A172 (cell line): ENCODE measurements around the gene FAM229A. TPM values are rescaled to one million over a fixed set of nuclear protein-coding genes. Genes with fewer than 3 reads are reported as not detected.

Experiments used
- DNase-seq: peaks from one replicate; pipeline ENCODE4 v3.0.0-alpha.2; 2015; ENCODE audit warnings: low spot score
- total RNA-seq: library from RNA; depleted of rRNA; stranded (reverse); fragments of >200 nt; shearing (Covaris generic); gene quantifications from 2 replicates; pipeline ENCODE4 v1.2.3, GENCODE V29; 2014; rRNA removed

The FAM229A gene
- total RNA-seq, 1 experiment from 2014 or later = 0.45 TPM

DNA sequence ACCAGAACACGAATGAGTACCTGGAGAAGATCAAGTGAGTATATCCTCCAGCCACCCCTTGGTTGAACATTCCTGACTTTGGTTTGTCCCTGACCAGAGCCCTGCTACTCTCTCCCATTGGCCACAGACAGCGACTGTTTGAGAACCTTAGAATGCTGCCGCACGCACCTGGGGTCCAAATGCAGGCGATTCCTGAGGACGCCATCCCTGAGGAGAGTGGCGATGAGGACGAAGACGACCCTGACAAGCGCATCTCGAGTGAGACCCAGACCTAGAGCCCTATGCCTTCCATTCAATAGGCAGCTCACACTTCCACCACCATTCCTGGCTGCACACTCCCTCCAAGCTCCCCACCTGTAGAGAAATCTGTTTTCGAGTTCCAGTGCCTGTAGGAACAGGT lies 30.7 kb downstream of the FAM229A start:
- no peak for DNase-seq

- DNase-seq = no peak
Observed at GRCh38 chr1:32330558-32331151, 31.6 kb downstream of the FAM229A start.

DNA sequence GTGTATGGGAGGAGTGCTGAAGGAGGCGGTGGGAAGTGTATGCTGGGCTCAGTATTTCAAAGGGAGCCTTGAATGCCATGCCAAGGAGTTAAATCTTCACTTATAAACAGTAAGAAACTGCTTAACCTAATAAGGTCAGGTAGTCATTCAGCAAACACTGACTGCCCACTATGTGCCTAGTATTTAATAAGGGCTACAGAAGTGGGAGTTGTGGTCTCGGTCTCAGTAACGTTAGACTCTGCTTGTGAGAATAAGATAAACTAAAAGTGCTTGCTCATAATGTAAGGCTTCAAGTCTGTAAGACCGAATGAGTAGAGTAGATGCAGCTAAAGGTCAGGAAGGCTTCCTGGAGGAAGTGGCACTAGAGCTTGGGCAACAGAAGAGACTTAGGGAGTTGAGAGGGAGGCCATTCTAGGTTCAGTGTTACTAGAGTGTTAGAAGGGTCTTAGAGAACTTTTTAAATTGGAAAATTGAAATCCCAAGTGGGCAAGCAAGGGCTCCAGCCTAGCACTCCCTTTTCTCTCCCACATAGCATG lies 32.3 kb downstream of the FAM229A start:
- DNase-seq = no peak

GRCh38 chr1:32327204-32327603 lies 35.1 kb downstream of the FAM229A start:
- DNase-seq = no peak

DNA sequence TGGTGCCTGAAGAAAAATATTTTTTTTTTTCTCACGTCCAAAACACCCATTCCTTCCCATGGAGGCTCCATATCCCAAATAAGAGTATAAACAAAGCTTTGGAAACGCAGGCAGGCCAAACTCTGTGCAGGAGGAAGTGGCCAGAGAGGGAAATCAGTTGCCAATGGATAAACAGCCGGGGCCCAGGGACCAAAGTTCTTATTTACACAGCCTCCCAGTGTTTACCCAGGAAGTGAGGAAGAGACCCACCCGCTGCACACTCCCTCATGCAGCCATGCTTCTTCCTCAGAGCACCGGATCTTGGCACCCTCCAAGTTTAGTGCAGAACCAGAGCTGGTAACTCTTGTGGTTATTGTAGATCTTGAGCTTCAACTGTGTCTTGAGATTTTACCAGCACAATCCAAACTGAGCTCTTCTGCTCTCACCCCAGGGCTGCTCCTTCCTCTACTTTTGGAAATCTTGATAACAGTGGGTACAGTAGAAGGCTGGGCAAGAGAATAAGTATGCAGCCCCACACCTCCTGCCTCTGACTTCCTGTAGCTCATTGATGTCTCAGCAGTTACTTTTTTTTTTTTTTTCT lies 40.5 kb downstream of the FAM229A start:
- DNase-seq = no peak

DNA sequence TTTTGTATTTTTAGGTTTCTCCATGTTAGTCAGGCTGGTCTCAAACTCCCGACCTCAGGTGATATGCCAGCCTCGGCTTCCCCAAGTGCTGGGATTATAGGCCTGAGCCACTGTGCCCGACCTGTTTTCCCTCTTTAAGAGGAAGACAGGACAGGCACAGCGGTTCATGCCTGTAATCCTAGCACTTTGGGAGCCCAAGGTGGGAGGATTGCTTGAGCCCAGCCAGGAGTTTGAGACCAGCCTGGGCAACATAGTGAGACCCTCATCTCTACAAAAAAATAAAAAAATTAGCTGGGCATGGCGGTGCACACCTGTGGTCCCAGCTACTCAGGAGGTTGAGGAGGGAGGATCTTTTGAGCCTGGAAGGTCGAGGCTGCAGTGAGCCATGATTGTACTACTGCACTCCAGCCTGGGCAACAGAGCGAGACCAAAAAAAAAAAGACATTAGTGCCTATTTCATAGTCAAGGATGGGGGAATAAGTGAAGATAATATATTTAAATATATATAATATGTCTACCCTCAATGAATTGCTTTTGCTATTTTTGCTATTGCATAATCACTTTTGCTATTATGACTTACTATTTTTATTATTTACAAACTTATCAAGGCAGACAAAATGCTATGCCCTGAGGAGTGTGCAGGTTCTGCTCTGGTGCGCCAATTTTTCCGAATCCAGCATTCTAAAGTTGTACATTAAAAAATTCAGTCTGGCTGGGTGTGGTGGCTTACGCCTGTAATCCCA lies 44.0 kb downstream of the FAM229A start:
- DNase-seq = no peak

- DNase-seq = no peak
Observed at GRCh38 chr1:32316903-32317277, 45.4 kb downstream of the FAM229A start.

DNA sequence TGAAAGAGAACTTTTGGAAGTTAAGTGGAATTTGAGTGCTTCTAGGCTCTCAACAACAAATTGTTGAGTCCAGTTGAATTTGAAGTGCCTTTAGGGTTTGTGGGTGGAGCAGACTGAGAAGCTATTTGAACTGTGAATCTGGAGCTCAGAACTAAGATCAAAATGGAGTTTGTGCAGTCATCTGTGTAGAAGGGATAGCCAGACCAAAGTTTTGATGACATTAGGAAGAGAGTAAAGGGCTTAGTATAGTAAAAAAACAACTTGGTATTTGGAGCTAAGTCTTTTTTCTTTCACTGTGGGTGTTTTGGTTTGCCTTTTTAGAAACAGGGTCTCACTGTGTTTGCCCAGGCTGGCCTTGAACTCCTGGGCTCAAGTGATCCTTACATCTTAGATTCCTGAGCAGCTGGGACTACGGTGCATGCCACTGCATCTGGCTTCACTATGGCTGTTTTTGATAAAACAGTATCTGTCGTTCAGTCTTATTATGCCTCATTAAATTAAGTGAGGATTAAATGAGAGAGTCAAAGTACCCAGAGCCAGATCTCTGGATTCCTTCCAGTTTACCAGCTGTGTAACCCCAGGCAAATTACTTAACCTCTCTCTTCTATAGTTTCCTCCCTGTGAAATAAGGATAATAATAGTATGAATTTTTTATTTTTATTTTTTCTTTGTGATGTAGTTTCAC lies 50.4 kb downstream of the FAM229A start:
- DNase-seq = no peak

Other genes with a start within 250 kb of the FAM229A start
- gene TXLNA, start 182.8 kb downstream of the FAM229A start, total RNA-seq = 22.1 and 24.6 TPM in 2 replicates
- gene CCDC28B, start 161.9 kb downstream of the FAM229A start, total RNA-seq = 5.7 and 9.1 TPM in 2 replicates
- gene IQCC, start 156.8 kb downstream of the FAM229A start, total RNA-seq = 0.45 TPM in 1 of 2 replicates, not detected in the other
- gene DCDC2B, start 153.4 kb downstream of the FAM229A start, total RNA-seq = not detected in 2 replicates
- gene TMEM234, start 140.1 kb downstream of the FAM229A start, total RNA-seq = 3.6 and 5.5 TPM in 2 replicates
- 283 and 299 TPM in 2 replicates for gene EIF3I, start 140.1 kb downstream of the FAM229A start, total RNA-seq
- 5.8 and 8.5 TPM in 2 replicates for gene FAM167B, start 115.3 kb downstream of the FAM229A start, total RNA-seq
- not detected in 2 replicates for gene LCK, start 111.2 kb downstream of the FAM229A start, total RNA-seq
- 61.0 and 61.8 TPM in 2 replicates for gene HDAC1, start 70.4 kb downstream of the FAM229A start, total RNA-seq
- 91.0 and 91.1 TPM in 2 replicates for gene MARCKSL1, start 26.3 kb downstream of the FAM229A start, total RNA-seq
- 0.24 TPM in 1 of 2 replicates, not detected in the other for gene TSSK3, start 54 bp upstream of the FAM229A start, total RNA-seq
- 40.6 and 53.1 TPM in 2 replicates for gene BSDC1, start 32.0 kb upstream of the FAM229A start, total RNA-seq
- gene ZBTB8B, start 102.6 kb upstream of the FAM229A start, total RNA-seq = 0.02 and 0.07 TPM in 2 replicates
- gene ZBTB8A, start 176.9 kb upstream of the FAM229A start, total RNA-seq = 3.6 and 3.9 TPM in 2 replicates